Mesothelial cell of epicardium (in vitro differentiated cells): ENCODE results near the gene MORF4L1. TPM values are rescaled to one million over a fixed set of nuclear protein-coding genes. Genes with fewer than 3 reads are reported as not detected.

ENCODE experiments used
- DNase-seq, 2 experiments: peaks; one replicate each; pipeline ENCODE4 v3.0.0; 2021; ENCODE audit warnings: low spot score in 2 of 2; ENCODE audit not compliant: unreplicated experiment in 2 of 2
- H3K27ac Mint-ChIP-seq: 2 replicates; pipeline ENCODE4 v1.8.0; 2021; ENCODE audit warnings: mixed read lengths
- H3K27me3 Mint-ChIP-seq: 2 replicates; pipeline ENCODE4 v1.8.0; 2021; ENCODE audit warnings: low read depth, mixed read lengths
- H3K36me3 Mint-ChIP-seq: 2 replicates; pipeline ENCODE4 v1.8.0; 2021; ENCODE audit warnings: mixed read lengths
- H3K4me1 Mint-ChIP-seq: 2 replicates; pipeline ENCODE4 v1.8.0; 2021; ENCODE audit warnings: mixed read lengths
- H3K4me3 Mint-ChIP-seq: 2 replicates; pipeline ENCODE4 v1.8.0; 2021; ENCODE audit warnings: mild to moderate bottlenecking, moderate library complexity, mixed read lengths
- H3K9me3 Mint-ChIP-seq: 2 replicates; pipeline ENCODE4 v1.8.0; 2021; ENCODE audit warnings: mixed read lengths
- total RNA-seq: library from RNA; stranded (reverse); gene quantifications from 3 replicates; pipeline ENCODE4 v1.2.1, GENCODE V29; 2021
- TF ChIP-seq, protein P1 (sequence below): fragments of 200-600 bp; sonication (generic); IDR thresholded peaks from one replicate; pipeline ENCODE4 v1.5.0; 2021; ENCODE audit warnings: antibody characterized with exemption; ENCODE audit not compliant: unreplicated experiment

Gene MORF4L1
- total RNA-seq, 1 donor from 2014 or later: 444 TPM

DNA sequence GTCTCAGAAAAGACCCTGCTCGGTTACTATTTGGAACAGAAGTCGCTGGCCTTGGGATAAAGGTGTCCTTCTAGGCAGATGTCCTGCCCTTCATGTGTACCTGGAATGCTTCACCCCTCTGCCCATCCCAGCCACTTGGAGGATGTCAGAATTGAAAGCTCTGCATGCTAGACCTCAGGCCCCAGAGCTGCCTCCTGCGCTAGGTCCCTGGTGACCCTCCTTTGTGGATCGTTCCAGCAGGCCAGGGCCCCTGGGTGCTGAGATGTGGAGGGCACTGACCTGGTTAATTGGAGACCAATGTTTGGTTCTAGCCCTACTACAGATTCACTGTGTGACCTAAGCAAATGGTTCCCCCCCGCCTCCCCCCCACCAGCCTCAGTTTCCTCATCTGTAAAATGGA is 74.8 kb downstream of the MORF4L1 start:
- no peak for DNase-seq
- Mint-ChIP-seq H3K27ac (no peak overlapping the region), H3K36me3 (no peaks in the 10 kb centered on the region), H3K4me1 (peaks cover 47% of the 10 kb centered on the region), H3K27me3 (peaks cover 2% of the 10 kb centered on the region), H3K9me3 (no peaks in the 10 kb centered on the region), H3K4me3 (no peak overlapping the region)
- TF ChIP-seq, protein P1, sequence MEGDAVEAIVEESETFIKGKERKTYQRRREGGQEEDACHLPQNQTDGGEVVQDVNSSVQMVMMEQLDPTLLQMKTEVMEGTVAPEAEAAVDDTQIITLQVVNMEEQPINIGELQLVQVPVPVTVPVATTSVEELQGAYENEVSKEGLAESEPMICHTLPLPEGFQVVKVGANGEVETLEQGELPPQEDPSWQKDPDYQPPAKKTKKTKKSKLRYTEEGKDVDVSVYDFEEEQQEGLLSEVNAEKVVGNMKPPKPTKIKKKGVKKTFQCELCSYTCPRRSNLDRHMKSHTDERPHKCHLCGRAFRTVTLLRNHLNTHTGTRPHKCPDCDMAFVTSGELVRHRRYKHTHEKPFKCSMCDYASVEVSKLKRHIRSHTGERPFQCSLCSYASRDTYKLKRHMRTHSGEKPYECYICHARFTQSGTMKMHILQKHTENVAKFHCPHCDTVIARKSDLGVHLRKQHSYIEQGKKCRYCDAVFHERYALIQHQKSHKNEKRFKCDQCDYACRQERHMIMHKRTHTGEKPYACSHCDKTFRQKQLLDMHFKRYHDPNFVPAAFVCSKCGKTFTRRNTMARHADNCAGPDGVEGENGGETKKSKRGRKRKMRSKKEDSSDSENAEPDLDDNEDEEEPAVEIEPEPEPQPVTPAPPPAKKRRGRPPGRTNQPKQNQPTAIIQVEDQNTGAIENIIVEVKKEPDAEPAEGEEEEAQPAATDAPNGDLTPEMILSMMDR: no peak

Other genes starting within 250 kb of the MORF4L1 start
- 2.2 to 3.2 TPM (median 2.8 TPM) in 3 replicates for gene CHRNB4, start 231.7 kb upstream of the MORF4L1 start, total RNA-seq
- 98.7 to 101 TPM (median 99.2 TPM) in 3 replicates for gene ADAMTS7, start 61.4 kb upstream of the MORF4L1 start, total RNA-seq
- 141 to 153 TPM (median 144 TPM) in 3 replicates for gene CTSH, start 72.2 kb downstream of the MORF4L1 start, total RNA-seq
- gene RASGRF1, start 217.9 kb downstream of the MORF4L1 start, total RNA-seq: 0.05 to 0.11 TPM (median 0.07 TPM) in 3 replicates